H9 (cell line): ENCODE measurements around the gene ZNF133. TPM values are rescaled to one million over a fixed set of nuclear protein-coding genes. Genes with fewer than 3 reads are reported as not detected.
"Not testable (repeated sequence)": the region's sequence is repeated elsewhere in the genome, so short reads cannot be mapped to it uniquely, and the experiment has no call there.

Experiments
- DNase-seq: peaks from one replicate; pipeline ENCODE4 v3.0.0-alpha.2; 2017
- H2AFZ ChIP-seq: one replicate; pipeline ENCODE4 v1.6.1; 2013; ENCODE audit warnings: mild to moderate bottlenecking, low read length, control low read depth, moderate library complexity
- H2AK5ac ChIP-seq: 2 replicates; pipeline ENCODE4 v1.6.1; 2013; ENCODE audit warnings: low read length, control low read depth, mixed read lengths; ENCODE audit not compliant: insufficient read length
- H2BK120ac ChIP-seq: one replicate; pipeline ENCODE4 v1.6.1; 2013; ENCODE audit warnings: low read depth, mild to moderate bottlenecking, low read length, control low read depth, inconsistent platforms; ENCODE audit not compliant: poor library complexity, severe bottlenecking
- H2BK12ac ChIP-seq: 2 replicates; pipeline ENCODE4 v1.6.1; 2013; ENCODE audit warnings: low read length, control low read depth, mixed read lengths, low read depth; ENCODE audit not compliant: insufficient read length
- H2BK15ac ChIP-seq: 2 replicates; pipeline ENCODE4 v1.6.1; 2013; ENCODE audit warnings: low read depth, low read length, control low read depth
- H2BK20ac ChIP-seq: one replicate; pipeline ENCODE4 v1.6.1; 2013; ENCODE audit warnings: low read depth, mild to moderate bottlenecking, low read length, control low read depth, inconsistent platforms; ENCODE audit not compliant: poor library complexity, severe bottlenecking
- H2BK5ac ChIP-seq: 2 replicates; pipeline ENCODE4 v1.6.1; 2013; ENCODE audit warnings: low read length, control low read depth, mixed read lengths; ENCODE audit not compliant: insufficient read length
- H3K14ac ChIP-seq: 2 replicates; pipeline ENCODE4 v1.6.1; 2013; ENCODE audit warnings: low read length, control low read depth; ENCODE audit not compliant: insufficient read depth
- H3K18ac ChIP-seq: 2 replicates; pipeline ENCODE4 v1.6.1; 2013; ENCODE audit warnings: low read depth, mild to moderate bottlenecking, mixed read lengths, low read length, control low read depth; ENCODE audit not compliant: insufficient read length
- H3K23ac ChIP-seq: 2 replicates; pipeline ENCODE4 v1.6.1; 2013; ENCODE audit warnings: low read length, control low read depth, mixed read lengths, low read depth; ENCODE audit not compliant: insufficient read length
- H3K23me2 ChIP-seq: 2 replicates; pipeline ENCODE4 v1.6.1; 2013; ENCODE audit warnings: low read depth, mild to moderate bottlenecking, mixed read lengths, low read length, control low read depth; ENCODE audit not compliant: insufficient read length, poor library complexity, severe bottlenecking
- H3K27ac ChIP-seq: 2 replicates; pipeline ENCODE4 v1.5.1; 2013; ENCODE audit warnings: low read length, control low read depth, mixed read lengths, low read depth; ENCODE audit not compliant: insufficient read length
- H3K27me3 ChIP-seq: 2 replicates; pipeline ENCODE4 v1.6.1; 2013; ENCODE audit warnings: low read length, control low read depth, inconsistent platforms; ENCODE audit not compliant: insufficient read depth
- H3K4ac ChIP-seq: 2 replicates; pipeline ENCODE4 v1.6.1; 2013; ENCODE audit warnings: low read depth, mild to moderate bottlenecking, control low read depth, inconsistent platforms, low read length, moderate library complexity
- H3K4me1 ChIP-seq: 2 replicates; pipeline ENCODE4 v1.6.1; 2013; ENCODE audit warnings: low read length, control low read depth, inconsistent platforms; ENCODE audit not compliant: insufficient read depth
- H3K4me2 ChIP-seq: 2 replicates; pipeline ENCODE4 v1.6.1; 2013; ENCODE audit warnings: low read length, control low read depth, mixed read lengths; ENCODE audit not compliant: insufficient read length, insufficient read depth
- H3K56ac ChIP-seq: 2 replicates; pipeline ENCODE4 v1.6.1; 2013; ENCODE audit warnings: low read depth, mild to moderate bottlenecking, mixed read lengths, low read length, control low read depth; ENCODE audit not compliant: insufficient read length
- H3K79me1 ChIP-seq: 2 replicates; pipeline ENCODE4 v1.6.1; 2013; ENCODE audit warnings: low read depth, mild to moderate bottlenecking, moderate library complexity, low read length, control low read depth, inconsistent platforms; ENCODE audit not compliant: insufficient read depth, poor library complexity, severe bottlenecking
- H3K79me2 ChIP-seq: 2 replicates; pipeline ENCODE4 v1.6.1; 2013; ENCODE audit warnings: low read length, control low read depth, inconsistent platforms; ENCODE audit not compliant: insufficient read depth
- H3K9ac ChIP-seq: 2 replicates; pipeline ENCODE4 v1.6.1; 2013; ENCODE audit warnings: low read length, control low read depth, mixed read lengths; ENCODE audit not compliant: insufficient read length; ENCODE audit errors: extremely low read depth
- H3K9me3 ChIP-seq: one replicate; pipeline ENCODE4 v1.6.1; 2013; ENCODE audit warnings: low read depth, low read length, inconsistent platforms; ENCODE audit not compliant: control insufficient read depth
- H3T11ph ChIP-seq: one replicate; pipeline ENCODE4 v1.6.1; 2013; ENCODE audit warnings: mild to moderate bottlenecking, low read length, control low read depth, inconsistent platforms
- H4K20me1 ChIP-seq: one replicate; pipeline ENCODE4 v1.6.1; 2013; ENCODE audit not compliant: control insufficient read depth, insufficient read length, insufficient read depth
- H4K5ac ChIP-seq: 2 replicates; pipeline ENCODE4 v1.6.1; 2013; ENCODE audit warnings: low read depth, mild to moderate bottlenecking, mixed read lengths, low read length, control low read depth; ENCODE audit not compliant: insufficient read length
- H4K8ac ChIP-seq: replicated peaks from 2 replicates; pipeline ENCODE4 v1.6.1; 2013; ENCODE audit warnings: low read length, control low read depth, mixed read lengths, low read depth; ENCODE audit not compliant: insufficient read length
- H4K91ac ChIP-seq: 2 replicates; pipeline ENCODE4 v1.6.1; 2013; ENCODE audit warnings: low read depth, mild to moderate bottlenecking, moderate library complexity, mixed read lengths, low read length, control low read depth; ENCODE audit not compliant: insufficient read length
- H3K27ac Mint-ChIP-seq, 3 experiments: 2 replicates in 2 of 3; 3 replicates in 1 of 3; pipeline ENCODE4 v1.8.0; 2020 to 2021; ENCODE audit warnings: mixed read lengths in 3 of 3, mild to moderate bottlenecking in 1 of 3, moderate library complexity in 1 of 3
- H3K27me3 Mint-ChIP-seq: 2 replicates; pipeline ENCODE4 v1.8.0; 2021; ENCODE audit warnings: low read depth, mild to moderate bottlenecking, moderate library complexity, mixed read lengths
- H3K36me3 Mint-ChIP-seq, 3 experiments: 2 replicates in 2 of 3; 3 replicates in 1 of 3; pipeline ENCODE4 v1.8.0; 2020 to 2021; ENCODE audit warnings: low read depth in 3 of 3, mixed read lengths in 3 of 3; ENCODE audit not compliant: insufficient read depth in 1 of 3
- H3K4me1 Mint-ChIP-seq, 2 experiments: 2 replicates each; pipeline ENCODE4 v1.8.0; 2020; ENCODE audit warnings: mixed read lengths in 2 of 2
- H3K4me3 Mint-ChIP-seq, 2 experiments: 2 replicates in 1 of 2; 3 replicates in 1 of 2; pipeline ENCODE4 v1.8.0; 2020 to 2021; ENCODE audit warnings: mild to moderate bottlenecking in 2 of 2, mixed read lengths in 2 of 2, moderate library complexity in 1 of 2
- H3K9me3 Mint-ChIP-seq, 2 experiments: 2 replicates in 1 of 2; 3 replicates in 1 of 2; pipeline ENCODE4 v1.8.0; 2020; ENCODE audit warnings: mild to moderate bottlenecking in 2 of 2, mixed read lengths in 2 of 2, moderate library complexity in 1 of 2
- CTCF ChIP-seq: fragments of 200-600 bp; sonication (generic); conservative IDR thresholded peaks from 3 replicates; pipeline ENCODE4 v1.8.0; 2021; ENCODE audit warnings: antibody characterized with exemption, mild to moderate bottlenecking
- WGBS: extraction: QIAGEN DNeasy Blood & Tissue Kit; methylation state at CpG from one replicate; pipeline ENCODE4 v1.1.7; 2013; ENCODE audit warnings: missing lambda C conversion rate, low lambda C conversion rate, mixed read lengths; ENCODE audit not compliant: insufficient read length; ENCODE audit errors: extremely low coverage; 5-methylcytosine and 5-hydroxymethylcytosine counted together
- total RNA-seq: library from RNA; stranded (reverse); gene quantifications from 2 replicates; pipeline ENCODE4 v1.2.1, GENCODE V29; 2021

Gene ZNF133
- total RNA-seq, 1 experiment from 2014 or later: 11.0 TPM

- not testable (repeated sequence) for H3K4me1 Mint-ChIP-seq, H3K4me2 ChIP-seq, H3K9me3 ChIP-seq, H2BK20ac ChIP-seq, H3K4me1 ChIP-seq, H2AK5ac ChIP-seq, H3K79me1 ChIP-seq, H3K4me3 Mint-ChIP-seq, H2BK5ac ChIP-seq, H3K23ac ChIP-seq, H3K4ac ChIP-seq, H2AFZ ChIP-seq, H3K79me2 ChIP-seq, H3T11ph ChIP-seq, H3K9ac ChIP-seq, H3K27ac Mint-ChIP-seq, H3K9me3 Mint-ChIP-seq, H4K8ac ChIP-seq, H2BK120ac ChIP-seq, H3K18ac ChIP-seq, H3K14ac ChIP-seq, H3K27ac ChIP-seq, H3K36me3 Mint-ChIP-seq, DNase-seq, H4K5ac ChIP-seq, H3K23me2 ChIP-seq, H3K56ac ChIP-seq, H4K91ac ChIP-seq, H2BK12ac ChIP-seq, H3K27me3 ChIP-seq, H4K20me1 ChIP-seq, H2BK15ac ChIP-seq
- H3K27me3 Mint-ChIP-seq: peaks cover 23% of the 10 kb centered on the region
- TF ChIP-seq CTCF: peak; percentile 25; the same call in 2 of the 3 replicates
- WGBS: no CpG with 5 or more reads among the region's 7 CpGs
Observed at GRCh38 chr20:18275960-18276359, 12.4 kb upstream of the ZNF133 start.
